ENCODE data around the gene HPDL.

Gene HPDL

DNA sequence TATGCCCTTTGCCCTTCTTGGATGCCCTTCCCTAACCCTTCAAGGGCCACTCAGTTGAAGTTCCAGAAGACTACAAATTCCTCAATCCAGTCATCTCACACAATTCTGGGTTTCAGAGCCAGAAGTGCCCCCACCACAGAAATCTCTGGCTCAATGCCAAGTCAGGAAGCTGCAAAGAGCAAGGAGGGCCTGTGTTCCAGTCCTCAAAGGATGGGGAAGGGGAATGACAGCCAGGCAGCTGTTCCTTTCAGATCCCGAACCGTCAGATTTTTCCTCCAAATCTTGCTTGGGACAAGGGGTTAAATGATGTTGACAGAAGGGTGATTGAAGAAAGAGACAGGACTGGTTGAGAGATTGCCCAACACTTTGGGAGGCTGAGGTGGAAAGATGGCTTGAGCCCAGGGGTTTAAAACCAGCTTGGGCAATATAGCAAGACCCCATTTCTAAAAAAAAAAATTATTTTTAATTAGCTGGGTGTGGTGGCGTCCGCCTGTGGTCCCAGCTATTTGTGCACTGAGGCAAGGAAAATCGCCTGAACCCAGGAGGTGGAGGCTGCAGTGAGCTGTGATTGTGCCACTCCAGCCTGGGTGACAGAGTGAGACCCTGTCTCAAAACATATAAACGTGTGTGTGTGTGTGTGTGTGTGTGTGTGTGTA is 716 bp upstream of the HPDL start:
- TF ChIP-seq, protein P1, sequence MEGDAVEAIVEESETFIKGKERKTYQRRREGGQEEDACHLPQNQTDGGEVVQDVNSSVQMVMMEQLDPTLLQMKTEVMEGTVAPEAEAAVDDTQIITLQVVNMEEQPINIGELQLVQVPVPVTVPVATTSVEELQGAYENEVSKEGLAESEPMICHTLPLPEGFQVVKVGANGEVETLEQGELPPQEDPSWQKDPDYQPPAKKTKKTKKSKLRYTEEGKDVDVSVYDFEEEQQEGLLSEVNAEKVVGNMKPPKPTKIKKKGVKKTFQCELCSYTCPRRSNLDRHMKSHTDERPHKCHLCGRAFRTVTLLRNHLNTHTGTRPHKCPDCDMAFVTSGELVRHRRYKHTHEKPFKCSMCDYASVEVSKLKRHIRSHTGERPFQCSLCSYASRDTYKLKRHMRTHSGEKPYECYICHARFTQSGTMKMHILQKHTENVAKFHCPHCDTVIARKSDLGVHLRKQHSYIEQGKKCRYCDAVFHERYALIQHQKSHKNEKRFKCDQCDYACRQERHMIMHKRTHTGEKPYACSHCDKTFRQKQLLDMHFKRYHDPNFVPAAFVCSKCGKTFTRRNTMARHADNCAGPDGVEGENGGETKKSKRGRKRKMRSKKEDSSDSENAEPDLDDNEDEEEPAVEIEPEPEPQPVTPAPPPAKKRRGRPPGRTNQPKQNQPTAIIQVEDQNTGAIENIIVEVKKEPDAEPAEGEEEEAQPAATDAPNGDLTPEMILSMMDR (conservative IDR thresholded peaks at IDR 0.05): no peak
- H3K27ac ChIP-seq: no peak overlapping the region

DNA sequence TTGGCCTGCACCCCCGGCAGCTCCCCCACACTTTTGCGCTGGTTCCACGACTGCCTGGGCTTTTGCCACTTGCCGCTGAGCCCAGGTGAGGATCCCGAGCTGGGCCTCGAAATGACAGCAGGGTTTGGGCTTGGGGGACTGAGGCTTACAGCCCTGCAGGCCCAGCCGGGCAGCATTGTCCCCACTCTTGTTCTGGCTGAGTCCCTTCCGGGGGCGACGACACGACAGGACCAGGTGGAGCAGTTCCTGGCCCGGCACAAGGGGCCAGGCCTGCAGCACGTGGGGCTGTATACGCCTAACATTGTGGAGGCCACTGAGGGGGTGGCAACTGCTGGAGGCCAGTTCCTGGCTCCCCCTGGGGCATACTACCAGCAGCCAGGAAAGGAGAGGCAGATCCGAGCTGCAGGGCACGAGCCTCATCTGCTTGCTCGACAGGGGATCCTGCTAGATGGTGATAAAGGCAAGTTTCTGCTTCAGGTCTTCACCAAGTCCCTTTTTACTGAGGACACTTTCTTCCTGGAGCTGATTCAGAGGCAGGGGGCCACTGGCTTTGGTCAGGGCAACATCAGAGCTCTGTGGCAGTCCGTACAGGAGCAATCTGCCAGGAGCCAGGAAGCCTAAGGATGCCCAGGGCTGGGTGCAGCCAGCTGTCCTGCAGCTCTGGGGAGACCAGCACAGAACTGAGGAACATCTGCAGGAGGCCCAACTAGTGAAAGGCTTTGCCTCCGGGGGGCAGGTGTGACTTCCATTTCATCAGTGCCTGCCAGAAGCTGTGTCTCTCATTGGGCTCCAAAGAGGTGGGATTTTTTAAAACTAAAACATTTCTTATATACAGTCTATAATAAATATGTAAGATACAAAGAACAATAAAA is 1.2 kb downstream of the HPDL start:
- TF ChIP-seq, protein P1 (conservative IDR thresholded peaks at IDR 0.05): no peak
- H3K27ac ChIP-seq: no peak overlapping the region

DNA sequence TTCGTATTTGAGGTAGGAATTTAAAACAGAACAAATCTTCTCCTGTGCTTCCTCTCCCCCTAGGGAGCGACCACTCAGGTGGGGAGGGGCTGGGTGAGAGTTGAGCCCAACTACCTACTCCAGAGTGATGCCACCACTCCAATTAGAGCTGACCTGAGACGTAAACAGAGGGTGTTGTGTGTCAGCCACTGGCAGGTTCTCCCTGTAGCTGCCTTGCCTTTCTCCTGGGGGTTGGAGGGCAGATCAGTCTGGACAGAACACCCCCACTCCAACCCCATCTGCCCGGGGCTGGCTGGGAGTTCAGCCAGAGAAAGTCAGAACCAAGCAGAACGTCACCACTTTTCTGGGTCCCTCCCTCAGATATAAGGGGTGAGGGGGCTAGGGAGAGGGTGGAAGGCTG is 2.0 kb downstream of the HPDL start:
- H3K27ac ChIP-seq: no peak overlapping the region
- TF ChIP-seq, protein P1 (conservative IDR thresholded peaks at IDR 0.05): no peak

DNA sequence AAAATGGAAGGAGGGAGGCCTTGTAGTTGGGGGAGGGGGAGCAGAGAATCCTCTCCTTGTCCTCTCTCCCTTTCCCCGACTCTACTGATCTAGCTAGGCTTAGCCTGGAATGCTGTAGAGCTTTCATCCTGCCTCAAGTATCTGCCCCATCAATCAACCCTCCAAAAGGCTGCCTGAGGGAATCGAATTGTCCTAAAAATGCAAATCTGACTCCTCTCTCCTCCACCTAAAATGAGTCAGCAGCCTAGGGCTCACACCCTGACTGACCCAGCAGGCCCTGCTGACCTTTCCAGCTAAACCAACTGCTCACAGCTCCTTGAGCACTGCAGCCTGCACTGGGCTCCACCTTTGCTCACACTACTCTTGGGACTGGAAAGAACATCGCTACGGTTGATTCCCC is 2.8 kb downstream of the HPDL start:
- TF ChIP-seq, protein P1 (conservative IDR thresholded peaks at IDR 0.05): no peak
- no peak overlapping the region for H3K27ac ChIP-seq

DNA sequence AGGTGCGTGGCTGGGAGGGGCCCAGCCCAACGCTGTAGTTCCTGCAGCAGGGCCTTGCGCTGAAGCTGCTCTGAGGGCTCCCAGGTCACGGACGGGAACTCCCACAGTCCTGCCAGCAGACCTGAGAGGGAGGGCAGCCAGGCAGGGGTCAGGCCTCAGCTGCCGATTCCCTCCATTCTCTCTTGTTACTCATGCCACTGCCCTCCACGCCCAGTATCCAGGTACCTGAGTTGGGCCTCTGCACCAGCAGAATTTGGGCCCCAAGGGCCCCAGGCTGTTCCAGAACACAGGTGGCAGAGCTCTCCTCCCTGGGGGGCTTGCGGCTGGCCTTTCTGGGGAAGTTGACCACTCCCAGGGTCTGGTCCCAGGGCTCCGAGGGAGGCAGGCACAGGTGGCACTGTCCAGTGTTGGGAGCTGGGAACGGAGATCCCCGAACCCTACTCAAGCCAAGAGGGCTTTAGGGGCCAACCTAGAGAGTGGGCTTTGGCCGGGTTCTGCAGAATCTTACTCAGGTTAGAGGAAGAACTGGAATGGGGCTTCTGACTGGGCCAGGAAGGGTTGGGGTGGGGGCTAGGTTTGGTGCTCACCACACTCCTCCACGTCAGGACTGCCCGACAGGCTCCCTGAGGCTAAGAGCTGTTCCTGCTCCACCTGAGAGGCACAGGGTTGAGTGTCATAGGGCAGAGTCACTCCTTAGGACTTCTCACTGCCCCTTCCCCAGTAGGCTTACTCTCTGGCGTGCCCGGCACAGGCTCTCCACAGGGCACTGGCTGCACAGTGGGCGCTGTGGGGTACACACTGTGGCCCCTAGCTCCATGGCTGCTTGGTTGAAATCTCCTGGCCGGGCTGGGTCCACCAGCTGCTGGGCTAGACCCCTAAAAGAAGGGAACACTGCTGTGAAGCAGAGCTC is 5.0 kb downstream of the HPDL start:
- H3K27ac ChIP-seq: no peak overlapping the region

DNA sequence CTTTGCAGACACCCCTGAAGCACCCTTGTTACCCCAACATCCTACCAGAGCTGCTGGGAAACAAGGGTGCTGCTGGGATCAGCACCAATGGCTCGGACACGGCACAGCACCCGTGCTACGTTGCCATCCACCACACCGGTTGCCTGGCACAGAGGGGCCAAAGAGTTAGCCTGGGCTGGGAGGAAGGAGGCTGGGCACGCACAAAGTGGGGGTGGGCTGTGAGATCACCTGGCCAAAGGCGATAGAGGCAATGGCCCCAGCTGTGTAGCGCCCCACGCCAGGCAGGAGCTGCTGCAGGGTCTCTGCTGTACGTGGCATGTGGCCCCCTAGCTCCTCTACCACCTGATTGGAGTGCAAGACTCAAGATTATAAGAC is 5.6 kb downstream of the HPDL start:
- TF ChIP-seq, protein P1 (conservative IDR thresholded peaks at IDR 0.05): no peak
- H3K27ac ChIP-seq: no peak overlapping the region

More for the DNA sequence above, 5.0 kb downstream of the HPDL start:
- TF ChIP-seq, protein P1 (conservative IDR thresholded peaks at IDR 0.05): no peak

Measured in VCaP (cell line).